Measurements from ENCODE around the gene CCL27.
A peak's percentile ranks its signal among the peaks of the same experiment; 100 is the strongest.

Gene CCL27, protein sequence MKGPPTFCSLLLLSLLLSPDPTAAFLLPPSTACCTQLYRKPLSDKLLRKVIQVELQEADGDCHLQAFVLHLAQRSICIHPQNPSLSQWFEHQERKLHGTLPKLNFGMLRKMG

DNA sequence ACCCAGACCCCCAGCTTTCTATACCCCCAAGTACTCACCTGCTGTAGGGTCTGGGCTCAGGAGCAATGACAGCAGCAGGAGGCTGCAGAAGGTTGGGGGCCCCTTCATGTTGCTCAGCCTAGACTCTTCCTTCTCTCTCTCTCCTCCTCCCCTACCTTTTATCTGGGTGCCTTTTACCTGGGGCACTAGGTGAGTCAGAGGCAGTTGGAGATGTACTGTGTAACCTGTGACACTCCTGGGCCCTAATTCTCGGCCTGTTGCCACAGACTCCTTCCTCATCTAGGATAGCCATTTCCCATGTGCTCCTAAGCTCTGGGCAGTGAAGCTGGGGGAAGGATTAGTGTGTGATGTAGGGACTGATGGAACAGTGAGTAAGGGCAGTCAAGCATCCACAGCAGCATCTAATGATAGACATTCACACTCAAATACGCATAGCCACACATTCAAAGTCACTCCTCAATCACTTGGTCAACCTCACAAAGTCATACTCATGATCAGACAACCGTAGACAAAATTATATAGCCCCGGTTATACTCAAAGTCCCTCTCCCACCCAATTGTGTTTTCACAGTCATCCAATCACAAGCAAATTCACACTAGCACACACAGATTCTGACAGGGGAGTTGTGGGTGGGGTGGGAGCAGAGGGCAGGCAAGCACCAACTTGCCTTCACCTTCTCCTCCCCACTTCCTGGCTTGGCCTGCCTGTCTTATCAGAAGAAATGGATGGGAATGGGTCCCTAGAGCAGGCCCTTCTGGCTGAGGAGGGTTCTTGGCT, at the start of gene CCL27:
CCL27 (minus strand) TSS at position 132 of the 777 bp plus-strand sequence; CDS start at position 108, 24 bp downstream.
- no peak for DNase-seq (ENCODE audit: low read depth)

DNA sequence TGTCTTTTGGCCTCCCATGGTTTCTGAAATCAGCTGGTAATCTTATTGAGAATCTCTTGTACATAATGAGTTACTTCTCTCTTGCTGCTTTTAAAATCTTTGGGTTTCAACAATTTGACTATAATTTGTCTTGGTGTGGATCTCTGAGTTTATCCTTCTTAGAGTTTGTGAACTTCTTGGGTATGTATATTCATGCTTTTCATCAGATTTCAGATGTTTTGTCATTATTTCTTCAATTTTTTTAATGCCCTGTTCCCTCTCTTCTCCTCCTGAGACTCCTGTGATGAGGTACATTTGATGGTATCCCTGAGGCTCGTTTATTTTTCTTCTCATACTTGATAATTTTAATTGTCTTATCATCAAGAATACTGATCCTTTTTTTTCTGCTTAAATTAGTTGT, 49.7 kb upstream of the CCL27 start:
- DNase-seq (ENCODE audit: low read depth) = no peak

DNA sequence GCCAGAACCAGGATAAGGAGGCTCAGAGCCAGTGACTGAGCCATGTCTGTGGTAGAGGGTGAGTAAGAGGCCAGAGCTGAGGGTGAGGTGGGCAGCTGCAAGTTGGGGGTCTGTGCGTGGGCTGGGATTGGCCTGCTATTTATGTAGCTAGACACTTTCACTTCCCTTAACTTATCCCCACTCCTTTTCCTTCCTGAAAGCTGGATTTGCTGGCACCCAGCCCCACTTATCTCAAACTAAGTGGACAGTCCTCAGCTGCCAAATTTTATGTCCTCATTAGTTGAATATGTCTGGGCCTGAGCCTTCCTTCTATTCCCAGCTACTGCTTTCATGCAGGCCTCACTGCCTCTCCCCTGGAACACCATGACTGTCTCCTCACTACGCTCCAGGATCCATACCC, 47.6 kb upstream of the CCL27 start, which contains the start of gene CCL21:
CCL21 (minus strand) TSS at position 114 of the 400 bp plus-strand sequence; CDS start at position 44, 70 bp downstream.
- no peak for DNase-seq (ENCODE audit: low read depth)

DNA sequence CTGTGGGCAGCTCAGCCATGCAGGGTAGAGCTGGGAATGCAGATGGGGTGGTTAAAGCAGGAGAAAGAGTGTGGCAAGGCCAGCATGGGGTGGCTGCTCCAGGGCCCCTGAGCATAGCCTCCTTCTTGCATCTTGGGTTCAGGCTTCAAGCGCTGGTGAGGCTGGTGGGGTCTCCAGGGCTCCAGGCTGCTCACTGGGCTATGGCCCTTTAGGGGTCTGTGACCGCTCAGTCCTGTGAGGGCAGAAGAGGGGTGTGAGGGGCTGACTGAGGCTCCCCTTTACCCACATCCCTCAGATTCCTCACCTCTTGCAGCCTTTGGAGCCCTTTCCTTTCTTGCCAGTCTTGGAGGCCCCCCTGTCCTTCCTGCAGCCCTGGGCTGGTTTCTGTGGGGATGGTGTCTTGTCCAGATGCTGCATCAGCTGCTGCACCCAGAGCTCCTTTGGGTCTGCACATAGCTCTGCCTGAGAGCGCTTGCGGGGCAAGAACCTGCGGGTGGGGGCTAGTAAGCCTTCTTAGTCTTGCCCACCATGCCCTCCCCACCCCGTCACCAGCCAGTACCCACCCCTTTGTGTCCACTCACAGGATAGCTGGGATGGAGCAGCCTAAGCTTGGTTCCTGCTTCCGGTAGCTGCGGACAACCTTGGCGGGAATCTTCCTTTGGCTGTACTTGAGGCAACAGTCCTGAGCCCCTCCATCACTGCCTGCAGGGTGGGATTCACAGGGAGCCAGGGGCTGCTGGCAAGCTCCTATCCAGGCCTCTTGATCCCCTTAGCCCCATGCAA, 46.9 kb upstream of the CCL27 start:
- no peak for DNase-seq (ENCODE audit: low read depth)

DNA sequence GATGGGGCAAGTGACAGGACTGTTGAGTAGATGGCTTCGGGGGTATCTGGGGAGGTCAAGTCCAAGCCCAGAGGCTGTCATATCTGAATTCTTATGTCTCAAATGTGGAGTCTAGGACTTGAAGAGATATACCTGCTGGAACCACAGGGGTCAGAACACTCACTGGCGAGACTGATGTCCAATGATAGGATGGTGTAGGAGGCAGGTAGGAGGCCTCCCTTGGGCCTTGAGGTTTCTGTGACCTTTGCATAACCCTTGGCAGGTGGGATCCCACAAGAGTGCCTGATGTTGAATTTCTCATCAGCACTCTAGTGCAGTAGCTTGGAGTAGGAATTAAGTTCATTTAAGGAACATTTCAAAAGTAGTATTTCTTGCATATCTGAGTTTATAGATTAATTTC, 44.7 kb upstream of the CCL27 start:
- no peak for DNase-seq (ENCODE audit: low read depth)

DNA sequence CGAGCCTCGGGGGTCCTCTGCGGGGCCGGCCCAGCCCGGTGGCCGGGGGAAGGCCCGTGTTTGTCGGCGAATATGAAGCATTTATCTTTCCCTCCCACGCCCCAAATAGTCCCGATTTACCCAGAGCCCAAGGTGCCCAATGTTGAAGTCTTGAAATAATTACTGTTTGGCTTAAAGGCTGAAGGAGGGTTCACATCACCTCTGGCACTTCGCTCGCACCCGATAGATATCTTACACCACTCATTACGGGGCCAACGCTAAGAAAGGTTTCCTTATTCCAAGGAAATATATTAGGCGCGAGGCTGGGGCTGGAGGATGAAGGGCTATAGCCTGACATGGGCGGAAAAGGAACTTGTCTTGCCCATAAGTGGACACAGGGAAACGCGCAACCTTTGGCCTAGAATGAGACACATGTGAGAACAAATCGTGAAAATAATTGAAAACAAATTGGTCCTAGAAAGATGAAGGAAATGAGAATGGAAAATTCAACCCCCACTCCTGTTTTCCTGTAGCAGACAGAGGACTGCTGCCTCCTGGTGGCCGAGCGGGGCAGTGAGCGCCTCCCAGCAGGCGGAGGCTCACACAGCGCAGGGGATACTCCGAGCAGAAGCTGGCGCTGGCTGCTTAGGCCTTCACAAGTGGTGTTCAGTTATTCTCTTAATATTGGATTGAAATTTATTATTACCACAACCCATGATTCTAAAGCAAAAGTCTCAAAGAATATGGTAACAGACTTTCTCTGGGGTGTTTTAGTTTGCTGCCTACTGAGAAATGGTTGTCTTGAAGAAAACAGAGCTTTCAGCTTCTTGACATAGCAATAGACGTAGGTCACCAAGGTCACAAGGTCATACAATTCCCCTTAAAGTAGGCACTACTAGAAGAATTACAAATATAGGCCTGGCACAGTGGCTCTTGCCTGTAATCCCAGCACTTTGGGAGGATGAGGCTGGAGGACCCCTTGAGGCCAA, 39.6 kb upstream of the CCL27 start:
- DNase-seq (ENCODE audit: low read depth) = peak; percentile 74

DNA sequence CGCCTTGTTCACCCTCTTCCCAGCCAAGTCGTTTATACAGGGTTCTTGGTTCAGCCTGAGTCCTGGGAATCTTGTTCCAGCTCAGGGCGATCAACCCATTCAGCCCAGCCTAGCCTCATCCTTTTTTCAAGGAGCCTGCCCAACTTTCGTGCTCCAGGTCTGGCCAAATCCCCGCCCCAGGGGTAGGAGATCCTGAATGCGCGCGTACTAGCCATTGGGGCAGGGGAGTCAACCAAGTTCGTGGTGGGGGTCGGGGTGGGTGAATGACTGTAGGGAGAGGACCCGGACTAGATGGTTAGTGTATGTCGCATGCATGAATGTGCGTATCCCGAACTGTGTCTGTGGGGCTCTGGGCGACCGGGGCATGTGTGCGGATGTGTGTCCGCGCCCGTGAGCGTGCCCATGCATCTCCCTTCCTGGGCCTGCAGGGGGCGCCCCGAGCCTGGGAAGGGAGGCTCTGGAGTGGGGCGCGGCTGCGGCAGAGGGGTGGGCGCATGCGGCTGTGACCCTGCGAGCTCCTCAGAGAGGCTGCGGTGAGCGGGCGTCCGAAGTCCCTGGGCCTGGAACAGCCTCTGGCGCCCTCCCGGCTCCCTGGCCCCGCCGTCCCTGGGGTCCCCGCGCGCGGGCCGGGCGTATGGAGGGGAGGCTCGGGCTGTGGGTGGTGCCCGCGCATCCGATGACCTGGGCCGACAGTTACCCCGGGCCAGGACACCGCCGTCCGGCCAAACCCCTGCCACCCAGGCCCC, 38.7 kb upstream of the CCL27 start:
- peak; percentile 14 for DNase-seq (ENCODE audit: low read depth)

DNA sequence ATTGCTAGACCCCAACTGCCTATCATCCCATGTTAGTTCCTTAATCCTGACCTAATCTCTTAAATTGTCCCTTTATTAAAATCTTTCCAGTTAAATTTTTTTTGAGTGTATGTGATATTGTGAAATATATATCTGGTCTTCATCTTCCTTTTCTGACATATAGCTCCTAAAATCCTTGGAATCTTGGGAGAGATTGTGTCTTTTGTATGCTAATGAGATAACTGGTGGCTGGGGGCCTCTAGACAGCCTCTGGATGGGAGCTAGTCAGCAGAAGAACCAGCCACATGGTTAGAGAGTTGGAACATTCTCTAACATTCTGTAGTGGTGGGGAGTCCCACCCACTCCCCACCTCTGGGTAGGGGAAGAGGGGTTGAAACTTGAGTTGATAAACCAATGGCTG, 32.4 kb upstream of the CCL27 start:
- DNase-seq (ENCODE audit: low read depth) = no peak

DNA sequence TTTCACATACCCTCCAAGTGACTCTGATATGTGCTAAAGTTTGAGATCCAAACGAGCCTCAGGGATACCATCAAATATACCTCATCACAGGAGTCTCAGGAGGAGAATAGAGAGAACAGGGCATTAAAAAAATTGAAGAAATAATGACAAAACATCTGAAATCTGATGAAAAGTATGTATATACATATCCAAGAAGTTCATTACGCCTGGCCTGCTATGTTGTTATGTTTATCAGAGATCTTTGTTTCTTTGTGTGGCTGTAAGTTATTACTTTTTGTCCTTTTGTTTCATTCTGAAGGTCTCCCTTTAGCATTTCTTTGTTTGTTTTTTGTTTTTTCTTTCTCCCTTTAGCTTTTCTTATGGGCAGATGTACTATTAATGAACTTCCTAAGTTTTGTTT, 31.1 kb upstream of the CCL27 start:
- no peak for DNase-seq (ENCODE audit: low read depth)

DNA sequence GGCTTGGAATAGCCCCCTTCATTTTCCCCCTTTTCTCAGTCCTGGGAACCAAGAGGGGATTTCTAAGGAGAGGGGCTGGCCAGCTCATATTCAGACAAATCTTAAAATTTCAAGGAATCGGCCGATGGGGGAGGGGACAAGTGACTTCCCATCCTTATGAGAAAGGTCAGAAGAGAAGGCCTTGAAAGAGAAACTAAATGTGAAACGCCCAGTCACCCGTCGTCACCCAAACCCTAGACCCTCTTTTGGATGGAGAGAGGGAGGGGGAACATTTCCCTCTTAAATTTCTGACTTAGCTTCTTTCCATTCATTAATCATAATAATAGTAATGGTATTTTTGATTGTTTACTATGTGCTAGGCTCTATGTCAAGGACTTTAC, 29.5 kb upstream of the CCL27 start:
- no peak for DNase-seq (ENCODE audit: low read depth)

DNA sequence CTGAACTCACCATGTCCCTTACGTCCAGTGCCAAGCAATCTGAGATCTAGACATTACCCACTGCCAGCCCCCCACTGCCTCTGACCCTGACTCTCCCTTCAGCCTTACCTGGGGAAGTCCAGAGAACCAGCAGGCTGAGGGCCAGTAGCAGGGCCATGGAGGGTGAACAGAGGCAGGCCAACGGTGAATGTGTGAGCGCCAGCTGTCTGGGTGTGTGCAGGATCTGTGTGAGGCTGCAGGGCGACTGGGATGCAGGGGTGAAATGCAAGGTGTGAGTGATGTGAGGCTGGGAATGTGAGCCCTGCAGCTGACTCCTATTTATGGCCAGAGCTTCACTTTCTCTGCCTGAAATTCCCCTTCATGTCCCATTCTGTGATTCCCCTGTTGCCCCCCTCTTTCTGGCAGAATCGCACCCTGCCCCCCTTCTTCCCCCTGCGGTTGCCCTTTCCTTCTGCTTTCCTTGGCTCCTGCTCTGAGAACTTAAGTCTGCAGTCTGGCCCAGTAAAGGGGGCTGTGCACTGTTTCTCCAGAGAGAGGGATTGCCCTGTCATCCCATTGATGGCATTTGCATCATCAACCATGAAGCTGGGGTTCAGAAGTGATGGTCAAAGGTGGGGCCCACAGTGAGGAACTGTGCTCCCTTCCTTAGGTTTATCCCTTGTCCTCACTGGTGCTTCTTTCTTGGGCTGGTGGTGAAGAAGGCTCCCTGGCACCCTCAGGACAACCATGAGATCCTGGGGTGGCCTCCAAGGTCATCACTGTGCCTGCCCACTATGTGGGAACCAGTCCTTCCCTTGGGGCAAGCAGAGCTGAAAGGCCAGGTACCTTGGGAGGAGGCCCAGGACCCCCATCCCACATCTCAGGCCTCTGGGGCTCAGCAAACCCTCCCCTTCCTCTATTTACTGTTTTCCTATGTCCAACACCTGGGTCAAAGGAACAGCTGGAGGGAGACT, 28.8 kb upstream of the CCL27 start, which contains the start of gene CCL19:
CCL19 (minus strand) TSS at position 294 of the 953 bp plus-strand sequence; CDS start at position 157, 137 bp downstream.
- no peak for DNase-seq (ENCODE audit: low read depth)

DNA sequence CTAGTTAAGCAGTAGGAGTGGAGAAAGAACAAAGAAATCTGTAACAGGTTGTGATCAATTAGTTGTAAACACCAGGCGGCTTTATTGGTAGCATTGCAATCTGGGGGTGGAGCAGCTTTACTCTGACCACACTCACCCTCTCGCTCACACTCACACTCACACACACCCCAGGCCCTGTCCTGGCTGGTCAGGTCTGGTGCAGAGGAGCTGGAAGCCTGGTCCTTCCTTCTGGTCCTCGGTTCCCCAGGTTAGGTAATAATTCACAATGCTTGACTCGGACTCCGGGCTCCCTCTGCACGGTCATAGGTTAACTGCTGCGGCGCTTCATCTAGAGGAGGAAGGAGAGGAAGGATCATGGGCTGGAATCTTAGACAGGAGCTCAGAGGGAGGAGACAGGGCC, 27.1 kb upstream of the CCL27 start:
- DNase-seq (ENCODE audit: low read depth) = no peak

DNA sequence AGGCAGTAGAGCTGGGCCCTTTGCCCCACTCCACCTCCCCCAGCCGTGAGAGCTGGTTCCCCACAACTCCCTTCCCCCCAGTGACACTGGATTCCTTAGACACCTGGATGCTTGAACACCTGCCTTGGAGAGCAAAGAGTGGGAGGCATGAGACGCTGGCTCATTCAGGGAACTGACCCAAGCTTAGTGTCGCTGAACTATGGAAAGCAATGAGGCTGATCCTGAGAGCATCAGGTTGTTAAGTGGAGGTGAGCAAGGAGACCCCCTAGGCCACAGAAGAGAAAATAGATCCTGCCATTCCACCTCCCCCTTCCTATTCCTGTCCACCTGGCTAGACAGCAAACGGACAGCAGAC, 26.6 kb upstream of the CCL27 start:
- no peak for DNase-seq (ENCODE audit: low read depth)

DNA sequence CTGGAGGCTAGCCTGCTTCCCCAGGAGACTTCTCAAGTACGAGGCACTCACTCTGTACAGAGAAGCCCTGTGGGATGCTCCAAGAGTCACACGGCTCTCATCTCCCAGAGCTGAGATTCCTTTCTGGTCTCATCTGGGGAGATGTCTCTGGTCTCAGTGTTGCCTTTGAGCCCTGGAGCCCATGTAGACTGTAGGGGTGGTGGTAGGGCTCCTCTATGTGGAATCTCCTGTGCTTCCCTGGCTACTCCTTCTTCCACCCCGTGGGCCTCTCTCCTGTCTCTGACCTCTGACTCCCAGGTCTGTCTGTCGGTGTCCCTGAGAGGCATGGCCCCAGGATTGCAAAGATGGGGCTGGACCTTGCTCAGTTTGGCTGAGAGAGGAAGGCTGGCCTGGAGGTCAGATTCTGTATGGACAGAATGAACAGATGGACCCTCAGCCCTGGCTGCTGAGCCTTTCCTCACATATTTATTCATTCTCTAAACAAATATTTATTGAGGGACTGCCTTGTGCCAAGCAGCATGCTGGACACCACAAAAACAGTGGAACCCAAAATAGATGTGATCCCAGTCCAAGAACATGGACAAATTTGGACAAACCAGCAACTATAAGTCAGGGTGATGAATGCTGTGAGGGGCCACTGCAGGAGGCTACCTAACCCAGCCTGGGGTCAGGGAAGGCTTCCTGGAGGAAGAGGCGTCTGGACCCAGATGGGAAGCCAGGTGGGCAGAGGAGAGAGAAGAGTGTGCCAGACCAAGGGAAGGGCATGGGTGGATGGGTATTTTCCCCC, 26.1 kb upstream of the CCL27 start:
- DNase-seq (ENCODE audit: low read depth) = no peak

DNA sequence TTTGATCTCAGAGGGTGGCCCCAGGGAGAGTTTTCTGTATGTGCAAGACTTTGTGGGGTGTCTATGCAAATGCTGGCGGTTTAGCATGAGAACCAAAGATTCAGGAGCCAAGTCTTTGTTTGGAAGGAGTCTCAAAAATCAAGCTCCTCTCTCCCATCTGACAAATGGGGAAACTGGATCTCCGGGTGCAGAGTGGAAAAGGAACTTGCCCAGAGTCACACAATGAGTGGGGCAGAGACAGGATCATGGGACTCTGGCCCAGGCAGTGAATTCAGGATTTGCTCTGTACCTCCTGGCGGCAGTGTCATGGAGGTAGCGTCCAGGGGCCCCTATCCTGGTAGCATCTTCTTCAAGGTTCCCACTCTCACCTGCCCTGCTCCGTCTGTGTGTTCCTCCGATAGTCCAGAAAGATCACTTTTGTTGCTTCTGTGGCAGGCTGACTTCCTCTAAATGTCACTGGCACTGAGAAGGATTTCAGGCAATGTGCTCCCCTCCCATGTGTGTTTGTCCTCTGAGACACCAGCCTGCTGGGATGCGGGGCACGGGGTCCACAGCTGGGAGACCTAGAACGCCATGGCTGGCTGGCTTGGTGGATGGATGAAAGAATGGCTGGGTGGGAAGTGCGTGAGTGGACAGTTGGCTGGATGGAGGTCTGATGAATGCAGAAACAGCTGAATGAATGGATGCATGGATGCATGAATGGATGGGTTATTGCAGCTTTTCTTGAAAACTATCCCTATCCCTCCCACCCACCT, 25.0 kb upstream of the CCL27 start:
- DNase-seq (ENCODE audit: low read depth) = no peak

DNA sequence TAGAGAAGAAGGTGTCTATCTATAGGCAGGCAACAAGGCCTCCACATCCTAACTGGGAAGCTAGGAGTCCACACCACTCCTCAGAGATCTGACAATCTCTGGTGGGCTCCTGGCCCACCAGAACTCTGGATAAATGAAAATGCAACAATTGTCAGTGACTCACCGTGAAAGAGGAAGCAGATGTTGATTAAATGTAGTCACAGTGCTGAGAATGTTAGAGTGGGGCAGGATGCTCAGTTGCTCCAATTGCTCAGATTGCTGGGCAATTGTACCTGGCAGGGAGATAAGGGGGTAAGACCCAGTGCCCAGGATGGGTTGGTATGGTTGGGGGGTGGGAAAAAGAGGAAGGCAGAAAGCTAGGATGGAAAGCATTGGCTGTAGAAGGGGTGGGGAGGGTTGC, 24.3 kb upstream of the CCL27 start:
- DNase-seq (ENCODE audit: low read depth) = no peak

DNA sequence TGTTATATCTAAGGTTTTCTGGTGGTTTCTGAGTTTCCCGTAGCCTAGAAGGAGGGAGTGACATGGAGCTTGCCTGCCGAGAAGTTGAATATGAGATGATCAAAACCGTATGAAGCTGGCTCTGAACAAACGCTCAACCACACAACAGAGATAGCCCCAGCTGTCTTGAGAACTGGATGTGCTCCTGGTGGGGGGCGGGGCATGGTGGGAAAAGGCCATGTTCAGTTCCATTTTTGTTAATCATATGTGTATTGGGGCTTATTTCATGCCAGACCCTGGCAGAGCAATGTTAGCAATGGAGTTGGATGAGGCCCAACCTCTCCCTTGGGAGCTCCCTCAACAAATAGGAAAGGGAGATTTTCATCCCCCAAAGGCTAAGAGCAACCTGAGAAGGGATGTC, 23.8 kb upstream of the CCL27 start:
- DNase-seq (ENCODE audit: low read depth) = no peak

DNA sequence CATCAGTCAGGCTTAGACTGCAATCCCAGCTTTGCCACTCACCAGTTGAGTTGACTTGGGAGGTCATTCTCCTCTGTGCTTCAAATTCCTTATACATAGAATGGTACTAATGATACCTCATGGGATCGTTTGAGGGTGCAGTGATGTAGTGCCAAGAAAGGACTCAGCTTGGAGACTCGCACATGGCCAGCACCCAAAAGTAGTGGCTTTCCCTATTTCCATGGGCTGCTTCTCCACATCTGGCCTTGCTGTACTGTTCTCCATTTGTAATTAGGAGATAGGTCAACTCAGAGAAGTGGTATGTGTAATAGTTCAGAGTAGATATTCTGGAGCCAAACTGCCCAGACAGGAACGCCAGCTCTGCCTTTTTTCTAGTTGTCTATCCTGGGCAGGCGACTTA, 23.1 kb upstream of the CCL27 start:
- no peak for DNase-seq (ENCODE audit: low read depth)
